Activated CD8-positive, alpha-beta memory T cell treated with anti-CD3 and anti-CD28 coated beads, Interleukin-2, amount 10 ng/mL, durations not matched to agents 7 days and 5 days (primary cell): ENCODE results near the gene PEX11B. TPM values are rescaled to one million over a fixed set of nuclear protein-coding genes. Genes with fewer than 3 reads are reported as not detected.
A peak's percentile ranks its signal among the peaks of the same experiment; 100 is the strongest.

Experiments
- ATAC-seq: fragments of 150-1000 bp; cut with Tn5 transposase; one replicate; pipeline ENCODE4 v1.10.0; 2021; ENCODE audit warnings: moderate library complexity
- CTCF ChIA-PET: fragments of 350-600 bp; sonication (Branson Sonifier 250); formaldehyde crosslinking; loops from one replicate; lab custom pipeline; 2021; ENCODE audit warnings: antibody characterized with exemption; lab: Charles Lee
- DNase-seq: peaks from one replicate; pipeline ENCODE4 v3.0.0-alpha.2; 2020
- H3K27ac Mint-ChIP-seq: one replicate; pipeline ENCODE4 v1.8.0; 2021; ENCODE audit warnings: mild to moderate bottlenecking, mixed read lengths
- H3K27me3 Mint-ChIP-seq: one replicate; pipeline ENCODE4 v1.8.0; 2021; ENCODE audit warnings: mixed read lengths
- H3K36me3 Mint-ChIP-seq: one replicate; pipeline ENCODE4 v1.8.0; 2021; ENCODE audit warnings: mild to moderate bottlenecking, mixed read lengths
- H3K4me1 Mint-ChIP-seq: one replicate; pipeline ENCODE4 v1.8.0; 2021; ENCODE audit warnings: mixed read lengths
- H3K4me3 Mint-ChIP-seq: one replicate; pipeline ENCODE4 v1.8.0; 2021; ENCODE audit warnings: mild to moderate bottlenecking, moderate library complexity, mixed read lengths
- H3K9me3 Mint-ChIP-seq: one replicate; pipeline ENCODE4 v1.8.0; 2022; ENCODE audit warnings: low read depth, mixed read lengths
- total RNA-seq, 2 experiments: library from RNA; stranded (reverse); gene quantifications; one replicate each; pipeline ENCODE4 v1.2.3, GENCODE V29; 2021

PEX11B gene
- total RNA-seq, 2 experiments from 2014 or later, result 27.3 to 36.2 TPM

DNA sequence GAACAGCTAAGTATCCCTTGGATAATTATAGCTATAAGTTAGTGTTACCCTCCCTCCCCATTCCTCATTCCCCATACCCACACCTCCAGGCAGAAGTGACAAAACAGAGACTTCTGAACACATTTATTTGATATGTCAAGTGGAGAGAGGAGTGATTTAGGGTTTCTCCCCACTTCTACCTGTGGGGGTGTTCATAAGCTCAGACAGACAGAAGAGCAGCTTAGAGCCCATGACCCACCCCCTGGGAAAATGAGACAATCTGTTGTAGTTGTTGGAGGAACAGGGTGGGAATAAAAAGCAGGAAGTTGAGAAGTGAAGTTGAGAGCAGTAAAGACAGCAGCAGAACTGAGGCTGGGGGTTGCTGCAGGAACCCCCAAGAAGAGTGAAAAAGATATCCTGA lies 40.8 kb upstream of the PEX11B start:
- no peak overlapping the region for H3K27ac Mint-ChIP-seq
- ATAC-seq (no peak), DNase-seq (no peak)
- no peaks in the 10 kb centered on the region for H3K27me3 Mint-ChIP-seq
- H3K36me3 Mint-ChIP-seq, result peaks cover 4% of the 10 kb centered on the region
- H3K9me3 Mint-ChIP-seq, result no peaks in the 10 kb centered on the region
- H3K4me1 Mint-ChIP-seq, result peaks cover 76% of the 10 kb centered on the region
- CTCF ChIA-PET, result interaction anchor here (1.2 to 4.1 kb wide), 4 partner anchors 18 to 114 kb away, joined by 3 to 30 read pairs (median 9); partner anchors contain the start of genes NUDT17 and RBM8A
- peak overlapping the region; percentile 5 for H3K4me3 Mint-ChIP-seq

DNA sequence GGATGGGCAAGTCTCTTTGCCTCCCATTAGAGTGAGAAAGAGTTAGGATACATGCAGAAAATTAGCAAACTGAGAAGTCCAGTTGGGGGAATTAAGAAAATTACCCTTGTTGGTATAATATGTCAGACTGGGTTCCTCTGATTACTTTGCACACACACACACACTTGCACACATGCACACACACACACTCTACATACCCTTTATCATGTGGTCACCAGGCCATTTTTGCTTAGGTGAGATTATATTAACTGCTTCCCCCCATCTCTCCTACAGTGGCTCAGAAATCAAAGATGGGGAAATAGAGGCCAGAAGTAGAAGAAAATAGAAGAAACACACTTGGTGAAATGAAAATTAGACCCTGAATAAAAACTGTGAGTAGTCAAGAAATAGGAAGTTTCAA lies 40.2 kb upstream of the PEX11B start:
- Mint-ChIP-seq H3K4me1 (peaks cover 74% of the 10 kb centered on the region), H3K4me3 (peak overlapping the region; percentile 2), H3K27me3 (no peaks in the 10 kb centered on the region), H3K27ac (peak overlapping the region; percentile 78), H3K36me3 (peaks cover 4% of the 10 kb centered on the region), H3K9me3 (no peaks in the 10 kb centered on the region)
- DNase-seq, result no peak
- CTCF ChIA-PET, result interaction anchor here (1.0 to 4.1 kb wide), 10 partner anchors 18 to 113 kb away, joined by 3 to 30 read pairs (median 9); partner anchors contain the start of genes NUDT17, PIAS3, RBM8A and TXNIP
- no peak for ATAC-seq

GRCh38 chr1:145957443-145958319 lies 39.2 kb upstream of the PEX11B start, which contains the start of gene LIX1L:
LIX1L (minus strand) TSS chr1:145958017; CDS start chr1:145957927, 90 bp downstream.
- no peaks in the 10 kb centered on the region for H3K27me3 Mint-ChIP-seq
- no peaks in the 10 kb centered on the region for H3K9me3 Mint-ChIP-seq
- peaks cover 9% of the 10 kb centered on the region for H3K36me3 Mint-ChIP-seq
- peaks cover 68% of the 10 kb centered on the region for H3K4me1 Mint-ChIP-seq
- H3K4me3 Mint-ChIP-seq, result peak within 1 kb of the TSS; percentile 91
- peak within 1 kb of the TSS; percentile 86 for H3K27ac Mint-ChIP-seq
- DNase-seq (peak; percentile 98), ATAC-seq (peak; percentile 90)
- CTCF ChIA-PET, result interaction anchor here (0.6 to 4.1 kb wide), 15 partner anchors 19 to 112 kb away, joined by 3 to 30 read pairs (median 6); partner anchors contain the start of genes ITGA10, NUDT17, PIAS3 and RBM8A

DNA sequence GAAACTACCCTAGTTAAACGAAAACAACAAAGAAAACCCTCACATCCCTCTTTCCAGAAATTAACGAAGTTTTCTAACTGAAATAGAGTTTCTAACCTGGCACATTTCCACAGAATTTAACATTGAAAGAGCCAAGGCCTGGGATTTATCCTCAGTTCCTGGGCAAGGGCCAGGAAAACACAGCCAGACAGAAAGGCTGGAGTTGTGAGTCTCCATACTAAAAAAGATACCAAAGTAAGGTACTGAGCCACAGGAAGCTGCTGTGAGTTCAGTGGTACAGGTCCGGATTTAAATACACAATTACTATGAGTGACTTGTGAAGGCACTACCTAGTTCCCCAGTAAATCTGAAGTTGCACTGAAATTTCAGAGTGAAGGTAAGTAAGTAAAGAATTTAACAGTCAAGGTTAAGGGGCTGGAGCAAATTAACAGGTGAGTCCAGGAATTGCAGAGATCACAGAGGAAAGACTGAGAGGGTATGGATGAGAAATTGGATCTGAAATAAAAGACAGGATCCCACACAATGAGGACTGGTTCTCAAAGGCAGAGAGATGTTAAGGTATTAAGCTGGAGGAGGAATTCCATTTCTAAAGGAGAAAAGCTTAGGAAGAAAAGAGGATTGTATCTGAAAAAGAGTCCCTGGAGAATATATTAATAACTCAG lies 38.4 kb upstream of the PEX11B start:
- Mint-ChIP-seq H3K27ac (peak overlapping the region; percentile 86), H3K36me3 (peaks cover 13% of the 10 kb centered on the region)
- DNase-seq, result no peak

GRCh38 chr1:145956361-145956760 lies 37.8 kb upstream of the PEX11B start:
- DNase-seq (no peak), ATAC-seq (no peak)
- Mint-ChIP-seq H3K27me3 (no peaks in the 10 kb centered on the region), H3K36me3 (peaks cover 18% of the 10 kb centered on the region), H3K4me1 (peaks cover 68% of the 10 kb centered on the region), H3K4me3 (peak overlapping the region; percentile 91), H3K9me3 (no peaks in the 10 kb centered on the region), H3K27ac (peak overlapping the region; percentile 86)
- CTCF ChIA-PET, result interaction anchor here (0.8 to 4.1 kb wide), 7 partner anchors 22 to 111 kb away, joined by 3 to 30 read pairs (median 5); partner anchors contain the start of genes NUDT17 and RBM8A

More for the DNA sequence above, 38.4 kb upstream of the PEX11B start:
- H3K9me3 Mint-ChIP-seq, result no peaks in the 10 kb centered on the region
- peak overlapping the region; percentile 91 for H3K4me3 Mint-ChIP-seq
- ATAC-seq, result no peak
- CTCF ChIA-PET, result interaction anchor here (0.8 to 4.1 kb wide), 11 partner anchors 20 to 111 kb away, joined by 3 to 30 read pairs (median 6); partner anchors contain the start of genes NUDT17, RBM8A and TXNIP
- H3K27me3 Mint-ChIP-seq, result no peaks in the 10 kb centered on the region
- peaks cover 68% of the 10 kb centered on the region for H3K4me1 Mint-ChIP-seq

DNA sequence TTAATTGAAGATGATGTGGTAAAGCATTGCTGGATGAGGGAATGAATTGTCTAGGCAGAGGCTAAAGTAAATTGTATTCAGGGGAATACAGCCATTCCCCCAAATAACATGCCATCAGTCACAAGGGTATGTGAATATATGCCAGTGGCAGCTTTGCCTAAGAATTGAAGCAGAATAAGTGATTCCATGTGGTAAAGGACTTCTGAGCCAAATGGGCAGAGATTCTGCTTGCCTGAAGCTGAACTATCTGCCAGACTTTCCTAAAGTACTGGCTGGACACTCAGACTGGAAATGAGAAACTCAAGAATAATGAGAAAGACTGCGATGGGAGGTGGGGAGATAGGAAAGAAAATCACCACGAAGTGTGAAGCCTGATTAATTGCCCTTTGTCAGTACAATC lies 36.9 kb upstream of the PEX11B start:
- ATAC-seq, result no peak
- no peak for DNase-seq
- peaks cover 20% of the 10 kb centered on the region for H3K36me3 Mint-ChIP-seq
- H3K4me1 Mint-ChIP-seq, result peaks cover 69% of the 10 kb centered on the region
- no peaks in the 10 kb centered on the region for H3K9me3 Mint-ChIP-seq
- H3K27me3 Mint-ChIP-seq, result no peaks in the 10 kb centered on the region
- no peak overlapping the region for H3K27ac Mint-ChIP-seq
- CTCF ChIA-PET, result interaction anchor here (1.5 to 1.9 kb wide), 3 partner anchors 21 to 110 kb away, joined by 3 to 6 read pairs (median 4); partner anchors contain the start of gene NUDT17
- no peak overlapping the region for H3K4me3 Mint-ChIP-seq

GRCh38 chr1:145953861-145954260 lies 35.3 kb upstream of the PEX11B start:
- Mint-ChIP-seq H3K9me3 (no peaks in the 10 kb centered on the region), H3K27ac (no peak overlapping the region), H3K27me3 (no peaks in the 10 kb centered on the region), H3K4me1 (peaks cover 65% of the 10 kb centered on the region), H3K36me3 (peaks cover 22% of the 10 kb centered on the region), H3K4me3 (no peak overlapping the region)
- CTCF ChIA-PET, result interaction anchor here (1.0 kb wide), 1 partner anchor 11 kb away, joined by 3 read pairs; no protein-coding TSS in a partner anchor
- DNase-seq (no peak), ATAC-seq (no peak)

DNA sequence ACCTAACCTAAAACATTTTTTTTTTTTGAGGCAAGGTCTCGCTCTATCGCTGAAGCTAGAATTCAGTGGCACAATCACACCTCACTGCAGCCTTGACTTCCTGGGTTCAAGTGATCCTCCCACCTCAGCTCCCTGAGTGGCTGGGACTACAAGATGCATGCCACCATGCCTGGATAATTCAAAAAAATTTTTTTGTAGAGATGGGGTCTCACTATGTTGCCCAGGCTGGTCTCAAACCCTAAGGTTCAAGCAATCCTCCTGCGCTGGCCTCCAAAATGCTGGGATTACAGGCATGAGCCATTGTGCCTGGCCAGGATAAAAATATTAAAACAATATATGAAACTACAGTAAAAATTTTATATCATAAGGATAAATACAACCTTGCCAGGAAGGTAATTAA lies 34.4 kb upstream of the PEX11B start:
- no peaks in the 10 kb centered on the region for H3K9me3 Mint-ChIP-seq
- CTCF ChIA-PET, result no interaction called here
- peaks cover 26% of the 10 kb centered on the region for H3K36me3 Mint-ChIP-seq
- DNase-seq, result no peak
- no peaks in the 10 kb centered on the region for H3K27me3 Mint-ChIP-seq
- H3K4me1 Mint-ChIP-seq, result peaks cover 55% of the 10 kb centered on the region
- no peak for ATAC-seq
- no peak overlapping the region for H3K27ac Mint-ChIP-seq
- no peak overlapping the region for H3K4me3 Mint-ChIP-seq

DNA sequence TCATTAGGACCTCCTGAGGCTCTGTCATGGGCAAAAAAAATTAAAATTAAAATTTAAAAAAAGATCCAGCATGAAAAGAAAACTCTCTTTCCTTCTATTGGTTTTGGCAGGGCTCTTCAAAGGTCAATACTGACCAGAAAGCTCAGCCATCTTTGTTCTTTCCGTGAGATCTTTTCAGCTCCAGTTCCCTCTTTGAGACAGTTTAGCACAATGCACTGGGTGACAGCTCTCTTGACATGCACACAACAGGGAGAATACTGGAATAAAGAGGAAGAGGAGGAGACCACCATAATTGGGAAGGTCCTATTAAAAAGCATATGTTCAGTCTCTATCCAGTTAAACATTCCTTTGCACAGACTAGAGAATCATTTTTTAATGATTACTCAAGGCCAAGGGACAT lies 33.0 kb upstream of the PEX11B start:
- CTCF ChIA-PET, result interaction anchor here (1.0 to 1.1 kb wide), 2 partner anchors 12 to 41 kb away, joined by 3 to 4 read pairs; no protein-coding TSS in a partner anchor
- no peak for ATAC-seq

DNA sequence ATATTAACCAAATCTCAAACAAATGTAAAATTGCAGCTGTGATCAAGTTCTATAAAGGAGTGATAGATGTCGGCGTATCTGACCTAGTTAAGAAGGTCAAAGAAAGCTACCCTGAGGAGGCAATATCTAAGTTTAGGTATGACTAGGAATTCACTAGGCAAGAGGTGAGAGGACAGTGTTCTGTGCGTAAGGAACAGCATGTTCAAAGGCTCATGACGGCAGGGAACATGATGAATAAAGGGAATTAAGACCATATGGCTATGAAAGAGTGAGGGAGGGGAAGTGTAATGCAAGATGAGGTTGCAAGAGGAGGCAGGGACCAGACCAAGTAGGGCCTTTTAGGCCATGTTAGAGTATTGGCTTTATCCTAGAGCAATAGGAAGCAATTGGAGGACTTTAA lies 30.7 kb upstream of the PEX11B start:
- no peak overlapping the region for H3K27ac Mint-ChIP-seq

More for the DNA sequence above, 33.0 kb upstream of the PEX11B start:
- DNase-seq, result no peak
- Mint-ChIP-seq H3K36me3 (peaks cover 28% of the 10 kb centered on the region), H3K27ac (no peak overlapping the region), H3K4me3 (no peak overlapping the region), H3K4me1 (peaks cover 52% of the 10 kb centered on the region), H3K9me3 (no peaks in the 10 kb centered on the region), H3K27me3 (no peaks in the 10 kb centered on the region)

GRCh38 chr1:145947551-145947950 lies 29.0 kb upstream of the PEX11B start:
- peaks cover 24% of the 10 kb centered on the region for H3K36me3 Mint-ChIP-seq
- no peak overlapping the region for H3K4me3 Mint-ChIP-seq
- no peak overlapping the region for H3K27ac Mint-ChIP-seq
- H3K27me3 Mint-ChIP-seq, result no peaks in the 10 kb centered on the region
- H3K4me1 Mint-ChIP-seq, result peaks cover 23% of the 10 kb centered on the region
- no peak for DNase-seq
- H3K9me3 Mint-ChIP-seq, result no peaks in the 10 kb centered on the region
- no peak for ATAC-seq
- CTCF ChIA-PET, result no interaction called here

More for the DNA sequence above, 30.7 kb upstream of the PEX11B start:
- Mint-ChIP-seq H3K36me3 (peaks cover 29% of the 10 kb centered on the region), H3K27me3 (no peaks in the 10 kb centered on the region), H3K4me1 (peaks cover 30% of the 10 kb centered on the region), H3K9me3 (no peaks in the 10 kb centered on the region), H3K4me3 (no peak overlapping the region)
- ATAC-seq (no peak), DNase-seq (no peak)
- CTCF ChIA-PET, result interaction anchor here (0.9 kb wide), 1 partner anchor 9 kb away, joined by 5 read pairs; no protein-coding TSS in a partner anchor

GRCh38 chr1:145946477-145946986 lies 28.0 kb upstream of the PEX11B start:
- H3K27ac Mint-ChIP-seq, result no peak overlapping the region
- CTCF ChIA-PET, result no interaction called here
- H3K9me3 Mint-ChIP-seq, result no peaks in the 10 kb centered on the region
- ATAC-seq (no peak), DNase-seq (no peak)
- no peaks in the 10 kb centered on the region for H3K27me3 Mint-ChIP-seq
- H3K4me1 Mint-ChIP-seq, result peaks cover 15% of the 10 kb centered on the region
- H3K4me3 Mint-ChIP-seq, result no peak overlapping the region
- H3K36me3 Mint-ChIP-seq, result peaks cover 17% of the 10 kb centered on the region
